ENCODE data around the gene FAM110D. TPM values are rescaled to one million over a fixed set of nuclear protein-coding genes. Genes with fewer than 3 reads are reported as not detected.
A peak's percentile ranks its signal among the peaks of the same experiment; 100 is the strongest.

Gene FAM110D
- total and polyA plus RNA-seq, 2 of the 8 experiments (the other 6 are each of a cell fraction or from before 2014, with no cell fraction given): 0.21 to 0.48 TPM

- H2BK5ac ChIP-seq (ENCODE audit: low read depth, low read length): no peak overlapping the region
- no peak overlapping the region for H3K18ac ChIP-seq (ENCODE audit: extremely low read depth, low read length)
- no peak overlapping the region for H4K91ac ChIP-seq (replicated peaks; ENCODE audit: insufficient read length, low read length)
- H2AK5ac ChIP-seq (ENCODE audit: low read depth, low read length): no peak overlapping the region
- no peak overlapping the region for H3K27ac ChIP-seq (ENCODE audit: low read depth, low read length)
- ChIA-PET POLR2A (ENCODE audit: partially characterized antibody) (interaction anchor here (0.5 to 2.9 kb wide), 8 partner anchors 8 to 82 kb away, joined by 3 to 6 read pairs (median 4); partner anchors contain the start of genes CATSPER4, CEP85 and CNKSR1), CTCF (ENCODE audit: partially characterized antibody) (interaction anchor here (0.6 to 16.2 kb wide), 19 partner anchors 9 to 248 kb away, joined by 3 to 159 read pairs (median 5); partner anchors contain the start of genes CATSPER4, CEP85, FAM110D and PDIK1L)
- peaks cover 5 to 20% (median 15%) of the 10 kb centered on the region in 4 experiments for H3K4me1 ChIP-seq (replicated peaks in 1 of 4; ENCODE audit: control insufficient read depth in 3 of 4, insufficient read depth in 4 of 4, low read length in 3 of 4)
- 83% methylated on average over 4 of the region's 4 CpGs; no CpG with 5 or more reads in 1 of the 2 experiments for WGBS, 2 experiments (ENCODE audit: extremely low coverage in 1 of 2, insufficient coverage in 1 of 2, insufficient read length in 1 of 2, insufficient replicate concordance in 2 of 2, low coverage in 1 of 2, low lambda C conversion rate in 2 of 2, missing lambda C conversion rate in 1 of 2)
- no peak overlapping the region for H2BK12ac ChIP-seq (ENCODE audit: low read depth, low read length)
- peaks cover 4% of the 10 kb centered on the region; the same call in 1 of the 2 replicates for H3K79me1 ChIP-seq (ENCODE audit: low read depth, low read length)
- H3K9ac ChIP-seq (replicated peaks in 1 of 4; ENCODE audit: extremely low read depth in 1 of 4, low read depth in 3 of 4, low read length in 3 of 4): no peak overlapping the region
- TF ChIP-seq RNF2 (IDR thresholded peaks at IDR 0.05; ENCODE audit: borderline replicate concordance, low read depth, low read length, missing control alignments, poor library complexity, severe bottlenecking) (no peak), ASH2L (IDR thresholded peaks at IDR 0.05; ENCODE audit: low read length) (no peak), POLR2AphosphoS5 (IDR thresholded peaks at IDR 0.05; ENCODE audit: low read depth, low read length) (no peak), MAFK (IDR thresholded peaks at IDR 0.05; ENCODE audit: low read depth, low read length) (no peak), TEAD4 (IDR thresholded peaks at IDR 0.05; ENCODE audit: low read depth, low read length) (no peak)
- H2BK20ac ChIP-seq (ENCODE audit: low read length): no peak overlapping the region
- H3K23ac ChIP-seq (ENCODE audit: insufficient read length): no peak overlapping the region
- peak overlapping the region; percentile 1 to 96; a peak in 3 of 4 replicates for H3K4me2 ChIP-seq (ENCODE audit: insufficient read depth in 1 of 2, low read depth in 2 of 2, low read length in 2 of 2)
- H3K79me2 ChIP-seq (ENCODE audit: control insufficient read depth in 1 of 2, insufficient read depth in 2 of 2, low read length in 2 of 2): peaks cover 0 to 8% of the 10 kb centered on the region in 2 experiments; a peak in 2 of 4 replicates
- H2AFZ ChIP-seq (ENCODE audit: low read length): no peak overlapping the region
- H2BK120ac ChIP-seq (replicated peaks; ENCODE audit: low read depth, low read length): no peak overlapping the region
- no peaks in the 10 kb centered on the region; a peak in 1 of 8 replicates for H3K36me3 ChIP-seq (ENCODE audit: control insufficient read depth in 2 of 4, insufficient read depth in 4 of 4, low read length in 3 of 4)
- H3K56ac ChIP-seq (replicated peaks; ENCODE audit: insufficient read length, low read depth, low read length): no peak overlapping the region
- H2BK15ac ChIP-seq (ENCODE audit: low read length): peak overlapping the region; percentile 88; the same call in 1 of the 2 replicates
- H3K23me2 ChIP-seq (ENCODE audit: low read depth, low read length): peaks cover 12% of the 10 kb centered on the region
- no peak overlapping the region for H4K5ac ChIP-seq (ENCODE audit: insufficient read length, low read depth, low read length)
- no peak for DNase-seq (ENCODE audit: low read depth in 1 of 2, low spot score in 2 of 2)
- H3K14ac ChIP-seq (ENCODE audit: insufficient read length): no peak overlapping the region
- H4K8ac ChIP-seq (ENCODE audit: extremely low read depth, insufficient read depth, low read length): no peak overlapping the region
- no peak for FAIRE-seq
- H4K20me1 ChIP-seq (replicated peaks in 1 of 2; ENCODE audit: control insufficient read depth in 1 of 2, insufficient read depth in 2 of 2, low read length in 2 of 2): peaks cover 0 to 4% of the 10 kb centered on the region in 2 experiments
- no peak overlapping the region for H3K4ac ChIP-seq (replicated peaks; ENCODE audit: insufficient read length, low read depth, low read length)
- no peaks in the 10 kb centered on the region for H3K9me3 ChIP-seq (ENCODE audit: insufficient read depth in 2 of 2, low read depth in 1 of 2, low read length in 1 of 2)
- peaks cover 0 to 11% (median 8%) of the 10 kb centered on the region in 4 experiments; a peak in 6 of 7 replicates for H3K27me3 ChIP-seq (replicated peaks in 1 of 4; ENCODE audit: control insufficient read depth in 3 of 4, extremely low read depth in 1 of 4, insufficient read depth in 3 of 4, low read length in 3 of 4)
- peak overlapping the region in 2 of 4 experiments; percentile 74 to 79; a peak in 4 of 8 replicates for H3K4me3 ChIP-seq (ENCODE audit: extremely low read depth in 1 of 4, insufficient read depth in 2 of 4, low read depth in 3 of 4, low read length in 4 of 4)
These were observed 10.3 kb downstream of the FAM110D start for GRCh38 chr1:26169198-26169554.
